Sigmoid colon (tissue), 4 donors: ENCODE data around the gene STK11IP.

Experiments used
- EP300 ChIP-seq, 4 donors: sonication (generic); formaldehyde crosslinking; IDR thresholded peaks; one replicate each; pipeline ENCODE4 v1.6.1; 2017; ENCODE audit warnings: antibody characterized with exemption in 4 of 4
- POLR2A ChIP-seq, 2 donors: fragments of 450-650 bp; IDR thresholded peaks; one replicate each; pipeline ENCODE4 v1.6.1; 2016; ENCODE audit warnings: antibody characterized with exemption in 2 of 2, mild to moderate bottlenecking in 2 of 2, moderate library complexity in 2 of 2
- POLR2AphosphoS5 ChIP-seq, 4 donors: sonication (generic); formaldehyde crosslinking; IDR thresholded peaks; one replicate each; pipeline ENCODE4 v1.6.1; 2017; ENCODE audit warnings: antibody characterized with exemption in 4 of 4
- TF ChIP-seq, protein P1 (sequence below), 4 experiments: fragments of 450-650 bp in 3 of 4; fragments of 200-600 bp in 1 of 4; IDR thresholded peaks; one replicate each; pipeline ENCODE4 v1.5.1; 2016 to 2019; ENCODE audit warnings: antibody characterized with exemption in 4 of 4, mild to moderate bottlenecking in 3 of 4, moderate library complexity in 2 of 4

GRCh38 chr2:219575566-219576504, 21.8 kb upstream of the STK11IP start:
- TF ChIP-seq, protein P1, sequence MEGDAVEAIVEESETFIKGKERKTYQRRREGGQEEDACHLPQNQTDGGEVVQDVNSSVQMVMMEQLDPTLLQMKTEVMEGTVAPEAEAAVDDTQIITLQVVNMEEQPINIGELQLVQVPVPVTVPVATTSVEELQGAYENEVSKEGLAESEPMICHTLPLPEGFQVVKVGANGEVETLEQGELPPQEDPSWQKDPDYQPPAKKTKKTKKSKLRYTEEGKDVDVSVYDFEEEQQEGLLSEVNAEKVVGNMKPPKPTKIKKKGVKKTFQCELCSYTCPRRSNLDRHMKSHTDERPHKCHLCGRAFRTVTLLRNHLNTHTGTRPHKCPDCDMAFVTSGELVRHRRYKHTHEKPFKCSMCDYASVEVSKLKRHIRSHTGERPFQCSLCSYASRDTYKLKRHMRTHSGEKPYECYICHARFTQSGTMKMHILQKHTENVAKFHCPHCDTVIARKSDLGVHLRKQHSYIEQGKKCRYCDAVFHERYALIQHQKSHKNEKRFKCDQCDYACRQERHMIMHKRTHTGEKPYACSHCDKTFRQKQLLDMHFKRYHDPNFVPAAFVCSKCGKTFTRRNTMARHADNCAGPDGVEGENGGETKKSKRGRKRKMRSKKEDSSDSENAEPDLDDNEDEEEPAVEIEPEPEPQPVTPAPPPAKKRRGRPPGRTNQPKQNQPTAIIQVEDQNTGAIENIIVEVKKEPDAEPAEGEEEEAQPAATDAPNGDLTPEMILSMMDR (IDR thresholded peaks at IDR 0.05), result no peak
- TF ChIP-seq POLR2A (IDR thresholded peaks at IDR 0.05) (no peak), POLR2AphosphoS5 (IDR thresholded peaks at IDR 0.05) (no peak), EP300 (IDR thresholded peaks at IDR 0.05) (no peak)
